ENCODE data around the gene KAT7.
A peak's percentile ranks its signal among the peaks of the same experiment; 100 is the strongest.

The KAT7 gene

GRCh38 chr17:49843774-49844350, 55.4 kb downstream of the KAT7 start:
- no peak overlapping the region for H3K4me3 ChIP-seq (ENCODE audit: control insufficient read depth, low read depth, low read length)
- no peak for DNase-seq (ENCODE audit: low read depth)
- peak; percentile 40 for TF ChIP-seq CTCF (IDR thresholded peaks at IDR 0.05; ENCODE audit: control insufficient read depth, insufficient read depth, low read depth, low read length, missing control alignments)

- no peak overlapping the region for H3K4me3 ChIP-seq (ENCODE audit: control insufficient read depth, low read depth, low read length)
- no peak for DNase-seq (ENCODE audit: low read depth)
- no peak for TF ChIP-seq CTCF (IDR thresholded peaks at IDR 0.05; ENCODE audit: control insufficient read depth, insufficient read depth, low read depth, low read length, missing control alignments)
Measured at GRCh38 chr17:49845321-49845720, 56.8 kb downstream of the KAT7 start.

GRCh38 chr17:49846938-49847712, 58.6 kb downstream of the KAT7 start:
- no peak for DNase-seq (ENCODE audit: low read depth)
- no peak overlapping the region for H3K4me3 ChIP-seq (ENCODE audit: control insufficient read depth, low read depth, low read length)
- TF ChIP-seq CTCF (IDR thresholded peaks at IDR 0.05; ENCODE audit: control insufficient read depth, insufficient read depth, low read depth, low read length, missing control alignments) = no peak

GRCh38 chr17:49848019-49848473, 59.6 kb downstream of the KAT7 start, which contains the start of gene TAC4:
Gene TAC4 (minus strand): TSS chr17:49848069. CDS start chr17:49848017, 52 bp downstream.
- H3K4me3 ChIP-seq (ENCODE audit: control insufficient read depth, low read depth, low read length) = no peak within 1 kb of the TSS
- no peak for TF ChIP-seq CTCF (IDR thresholded peaks at IDR 0.05; ENCODE audit: control insufficient read depth, insufficient read depth, low read depth, low read length, missing control alignments)
- no peak for DNase-seq (ENCODE audit: low read depth)

GRCh38 chr17:49848739-49849138, 60.3 kb downstream of the KAT7 start:
- no peak for DNase-seq (ENCODE audit: low read depth)
- TF ChIP-seq CTCF (IDR thresholded peaks at IDR 0.05; ENCODE audit: control insufficient read depth, insufficient read depth, low read depth, low read length, missing control alignments) = no peak
- no peak overlapping the region for H3K4me3 ChIP-seq (ENCODE audit: control insufficient read depth, low read depth, low read length)

GRCh38 chr17:49850218-49850610, 61.7 kb downstream of the KAT7 start:
- no peak for DNase-seq (ENCODE audit: low read depth)

More at GRCh38 chr17:49850218-49850610, 61.7 kb downstream of the KAT7 start:
- no peak overlapping the region for H3K4me3 ChIP-seq (ENCODE audit: control insufficient read depth, low read depth, low read length)
- no peak for TF ChIP-seq CTCF (IDR thresholded peaks at IDR 0.05; ENCODE audit: control insufficient read depth, insufficient read depth, low read depth, low read length, missing control alignments)
